Mesenchymal stem cell (in vitro differentiated cells and primary cell): Measurements from ENCODE around the gene ARHGAP19.

Experiments used
- DNase-seq: peaks from one replicate; pipeline ENCODE4 v3.0.0-alpha.2; 2013
- H2AFZ ChIP-seq: one replicate; pipeline ENCODE4 v1.6.1; 2013; ENCODE audit warnings: low read depth, mild to moderate bottlenecking, control low read depth, inconsistent platforms, low read length, moderate library complexity
- H2AK5ac ChIP-seq: 2 replicates; pipeline ENCODE4 v1.6.1; 2013; ENCODE audit warnings: low read length, moderate library complexity, mild to moderate bottlenecking, inconsistent platforms; ENCODE audit not compliant: severe bottlenecking
- H2BK120ac ChIP-seq: one replicate; pipeline ENCODE4 v1.6.1; 2013; ENCODE audit warnings: low read depth, mild to moderate bottlenecking, inconsistent platforms, low read length, moderate library complexity
- H2BK12ac ChIP-seq, 2 experiments: one replicate each; pipeline ENCODE4 v1.6.1; 2013; ENCODE audit warnings: inconsistent platforms in 2 of 2, low read length in 2 of 2, mild to moderate bottlenecking in 2 of 2, moderate library complexity in 2 of 2, control low read depth in 1 of 2
- H2BK15ac ChIP-seq: one replicate; pipeline ENCODE4 v1.6.1; 2013; ENCODE audit warnings: mild to moderate bottlenecking, low read depth, inconsistent platforms; ENCODE audit not compliant: poor library complexity, severe bottlenecking
- H2BK5ac ChIP-seq: 2 replicates; pipeline ENCODE4 v1.6.1; 2013; ENCODE audit warnings: low read depth, mild to moderate bottlenecking, low read length, control low read depth, inconsistent platforms; ENCODE audit not compliant: poor library complexity, severe bottlenecking
- H3K14ac ChIP-seq, 2 experiments: one replicate each; pipeline ENCODE4 v1.6.1; 2013; ENCODE audit warnings: inconsistent platforms in 2 of 2, low read length in 2 of 2, control low read depth in 1 of 2, mild to moderate bottlenecking in 1 of 2, moderate library complexity in 1 of 2
- H3K18ac ChIP-seq, 2 experiments: one replicate each; pipeline ENCODE4 v1.6.1; 2013; ENCODE audit warnings: inconsistent platforms in 2 of 2, low read length in 2 of 2, control low read depth in 1 of 2, low read depth in 1 of 2, mild to moderate bottlenecking in 1 of 2
- H3K23ac ChIP-seq, 2 experiments: one replicate each; pipeline ENCODE4 v1.6.1; 2013; ENCODE audit warnings: inconsistent platforms in 2 of 2, low read length in 2 of 2, mild to moderate bottlenecking in 2 of 2, moderate library complexity in 2 of 2, control low read depth in 1 of 2
- H3K27ac ChIP-seq: 2 replicates; pipeline ENCODE4 v1.5.1; 2013; ENCODE audit warnings: mild to moderate bottlenecking, moderate library complexity, low read length, control low read depth, inconsistent platforms; ENCODE audit not compliant: poor library complexity, severe bottlenecking
- H3K27me3 ChIP-seq, 2 experiments: 2 replicates each; pipeline versions ENCODE4 v1.6.1 to v1.7.0; 2013; ENCODE audit warnings: low read length in 2 of 2, mild to moderate bottlenecking in 2 of 2, moderate library complexity in 2 of 2, control low read depth in 1 of 2, inconsistent platforms in 1 of 2; ENCODE audit not compliant: control insufficient read depth in 1 of 2, insufficient read depth in 1 of 2
- H3K36me3 ChIP-seq, 2 experiments: 2 replicates each; pipeline versions ENCODE4 v1.6.1 to v1.7.0; 2013; ENCODE audit warnings: low read length in 2 of 2, control low read depth in 1 of 2, inconsistent platforms in 1 of 2, low read depth in 1 of 2, mild to moderate bottlenecking in 1 of 2; ENCODE audit not compliant: insufficient read depth in 2 of 2, control insufficient read depth in 1 of 2
- H3K4ac ChIP-seq, 2 experiments: one replicate each; pipeline ENCODE4 v1.6.1; 2013; ENCODE audit warnings: inconsistent platforms in 2 of 2, low read length in 2 of 2, mild to moderate bottlenecking in 2 of 2, moderate library complexity in 2 of 2, control low read depth in 1 of 2, low read depth in 1 of 2
- H3K4me1 ChIP-seq: 2 replicates; pipeline ENCODE4 v1.6.1; 2013; ENCODE audit warnings: low read depth, low read length, control low read depth; ENCODE audit not compliant: control insufficient read depth, insufficient read depth
- H3K4me2 ChIP-seq: 2 replicates; pipeline ENCODE4 v1.6.1; 2013; ENCODE audit warnings: low read length, mild to moderate bottlenecking, inconsistent platforms; ENCODE audit not compliant: poor library complexity, severe bottlenecking
- H3K4me3 ChIP-seq, 2 experiments: 2 replicates each; pipeline versions ENCODE4 v1.5.1 to v1.7.0; 2013; ENCODE audit warnings: low read length in 2 of 2, mild to moderate bottlenecking in 2 of 2, control low read depth in 1 of 2, low read depth in 1 of 2; ENCODE audit not compliant: insufficient read depth in 1 of 2
- H3K79me1 ChIP-seq: replicated peaks from 2 replicates; pipeline ENCODE4 v1.6.1; 2013; ENCODE audit warnings: mild to moderate bottlenecking, control low read depth, low read length, inconsistent platforms; ENCODE audit not compliant: poor library complexity, severe bottlenecking
- H3K9ac ChIP-seq: 2 replicates; pipeline ENCODE4 v1.7.0; 2013; ENCODE audit warnings: mild to moderate bottlenecking, low read length, moderate library complexity
- H3K9me3 ChIP-seq: 2 replicates; pipeline ENCODE4 v1.7.0; 2013; ENCODE audit warnings: mild to moderate bottlenecking, low read length; ENCODE audit not compliant: control insufficient read depth
- H4K8ac ChIP-seq: one replicate; pipeline ENCODE4 v1.6.1; 2013; ENCODE audit warnings: inconsistent platforms, mild to moderate bottlenecking, low read length, moderate library complexity
- H4K91ac ChIP-seq: one replicate; pipeline ENCODE4 v1.6.1; 2013; ENCODE audit warnings: mild to moderate bottlenecking, low read length, inconsistent platforms
- WGBS: methylation state at CpG from one replicate; pipeline ENCODE4 v1.1.7; 2013; ENCODE audit warnings: mixed read lengths; 5-methylcytosine and 5-hydroxymethylcytosine counted together

Gene ARHGAP19

GRCh38 chr10:97184971-97185325, 107.5 kb downstream of the ARHGAP19 start:
- Histone ChIP-seq H3K9ac (no peak overlapping the region), H3K4me3 (no peak overlapping the region), H3K27me3 (peaks cover 84 to 97% of the 10 kb centered on the region in 2 experiments), H4K8ac (no peak overlapping the region), H2BK5ac (no peak overlapping the region), H3K4me1 (peaks cover 11% of the 10 kb centered on the region), H3K23ac (peak overlapping the region in 1 of 2 experiments; percentile 84), H3K27ac (no peak overlapping the region), H2BK120ac (no peak overlapping the region), H3K36me3 (no peaks in the 10 kb centered on the region), H2AFZ (no peak overlapping the region), H2BK12ac (no peak overlapping the region), H3K9me3 (no peaks in the 10 kb centered on the region), H3K4me2 (no peak overlapping the region), H3K18ac (no peak overlapping the region), H3K4ac (no peak overlapping the region), H4K91ac (no peak overlapping the region), H2BK15ac (no peak overlapping the region), H3K14ac (no peak overlapping the region), H3K79me1 (no peaks in the 10 kb centered on the region), H2AK5ac (no peak overlapping the region)
- whole genome bisulfite sequencing = 16% methylated on average over 16 of the region's 17 CpGs
- DNase-seq = no peak

GRCh38 chr10:97183314-97183713, 109.1 kb downstream of the ARHGAP19 start:
- H3K14ac ChIP-seq = no peak overlapping the region
- H3K79me1 ChIP-seq = no peaks in the 10 kb centered on the region

GRCh38 chr10:97182288-97182990, 110.0 kb downstream of the ARHGAP19 start:
- no peak overlapping the region for H4K8ac ChIP-seq
- no peaks in the 10 kb centered on the region for H3K79me1 ChIP-seq
- H3K18ac ChIP-seq = no peak overlapping the region
- no peak overlapping the region for H2BK15ac ChIP-seq
- no peak overlapping the region for H3K4ac ChIP-seq
- no peaks in the 10 kb centered on the region for H3K9me3 ChIP-seq
- no peak overlapping the region for H3K27ac ChIP-seq
- no peak overlapping the region for H3K4me2 ChIP-seq
- no peak overlapping the region for H2BK12ac ChIP-seq
- WGBS = 80% methylated on average over 10 of the region's 10 CpGs
- no peak overlapping the region for H3K14ac ChIP-seq
- no peaks in the 10 kb centered on the region for H3K36me3 ChIP-seq
- H3K27me3 ChIP-seq = peaks cover 88 to 93% of the 10 kb centered on the region in 2 experiments
- DNase-seq = no peak
- no peak overlapping the region for H3K4me3 ChIP-seq
- no peak overlapping the region for H3K23ac ChIP-seq
- H2AK5ac ChIP-seq = no peak overlapping the region
- peaks cover 14% of the 10 kb centered on the region for H3K4me1 ChIP-seq
- H2BK120ac ChIP-seq = no peak overlapping the region
- H4K91ac ChIP-seq = no peak overlapping the region
- no peak overlapping the region for H2AFZ ChIP-seq
- no peak overlapping the region for H3K9ac ChIP-seq
- no peak overlapping the region for H2BK5ac ChIP-seq

More at GRCh38 chr10:97183314-97183713, 109.1 kb downstream of the ARHGAP19 start:
- no peak overlapping the region for H3K9ac ChIP-seq
- H3K36me3 ChIP-seq = no peaks in the 10 kb centered on the region
- no peak overlapping the region for H2BK5ac ChIP-seq
- H2BK120ac ChIP-seq = no peak overlapping the region
- H3K4ac ChIP-seq = no peak overlapping the region
- H3K23ac ChIP-seq = no peak overlapping the region
- no peak overlapping the region for H2BK12ac ChIP-seq
- no peak overlapping the region for H3K27ac ChIP-seq
- no peak overlapping the region for H3K18ac ChIP-seq
- 95% methylated on average over 3 of the region's 3 CpGs for WGBS
- DNase-seq = no peak
- H3K27me3 ChIP-seq = peaks cover 89 to 97% of the 10 kb centered on the region in 2 experiments
- no peak overlapping the region for H2AFZ ChIP-seq
- no peak overlapping the region for H4K8ac ChIP-seq
- H4K91ac ChIP-seq = no peak overlapping the region
- H3K4me2 ChIP-seq = no peak overlapping the region
- H2BK15ac ChIP-seq = no peak overlapping the region
- peaks cover 14% of the 10 kb centered on the region for H3K4me1 ChIP-seq
- H3K9me3 ChIP-seq = no peaks in the 10 kb centered on the region
- H3K4me3 ChIP-seq = no peak overlapping the region
- H2AK5ac ChIP-seq = no peak overlapping the region

- no peak overlapping the region for H2BK5ac ChIP-seq
- WGBS = 89% methylated on average over 10 of the region's 10 CpGs
Observed at GRCh38 chr10:97180986-97181385, 111.5 kb downstream of the ARHGAP19 start.

More at GRCh38 chr10:97180986-97181385, 111.5 kb downstream of the ARHGAP19 start:
- no peak for DNase-seq
- H2BK12ac ChIP-seq = no peak overlapping the region
- H4K91ac ChIP-seq = no peak overlapping the region
- H2BK15ac ChIP-seq = no peak overlapping the region
- no peaks in the 10 kb centered on the region for H3K79me1 ChIP-seq
- H3K27me3 ChIP-seq = peaks cover 88 to 93% of the 10 kb centered on the region in 2 experiments
- H3K27ac ChIP-seq = no peak overlapping the region
- H3K18ac ChIP-seq = no peak overlapping the region
- no peak overlapping the region for H3K4me2 ChIP-seq
- H3K4ac ChIP-seq = no peak overlapping the region
- no peaks in the 10 kb centered on the region for H3K9me3 ChIP-seq
- H3K9ac ChIP-seq = no peak overlapping the region
- H2AFZ ChIP-seq = no peak overlapping the region
- H2BK120ac ChIP-seq = no peak overlapping the region
- peak overlapping the region in 1 of 2 experiments; percentile 74 for H3K14ac ChIP-seq
- H3K4me3 ChIP-seq = no peak overlapping the region
- no peak overlapping the region for H4K8ac ChIP-seq
- no peaks in the 10 kb centered on the region for H3K36me3 ChIP-seq
- no peak overlapping the region for H3K23ac ChIP-seq
- peaks cover 12% of the 10 kb centered on the region for H3K4me1 ChIP-seq
- H2AK5ac ChIP-seq = no peak overlapping the region
